Cardiac septum (tissue), 1 donor: ENCODE measurements around the gene LHFPL3. TPM values are rescaled to one million over a fixed set of nuclear protein-coding genes. Genes with fewer than 3 reads are reported as not detected.

Experiments used
- DNase-seq: peaks from one replicate; pipeline ENCODE4 v3.0.0-alpha.2; 2020; ENCODE audit warnings: low spot score
- intact Hi-C: fragments of 100-400 bp; cut with DNase I; formaldehyde crosslinking; loops from one replicate; pipeline ENCODE4 v1.14.0; 2022
- total RNA-seq: library from RNA; stranded (reverse); fragmentation: NEBNext Ultra II Directional; extraction: Animal tissue kit (Norgen Biotek cat#: 25700); gene quantifications from one replicate; pipeline ENCODE4 v1.2.1, GENCODE V29; 2021
- donor health status: DM: no; HTN: no; CAD: no.

The LHFPL3 gene
- total RNA-seq, 1 donor from 2014 or later, result not detected

DNA sequence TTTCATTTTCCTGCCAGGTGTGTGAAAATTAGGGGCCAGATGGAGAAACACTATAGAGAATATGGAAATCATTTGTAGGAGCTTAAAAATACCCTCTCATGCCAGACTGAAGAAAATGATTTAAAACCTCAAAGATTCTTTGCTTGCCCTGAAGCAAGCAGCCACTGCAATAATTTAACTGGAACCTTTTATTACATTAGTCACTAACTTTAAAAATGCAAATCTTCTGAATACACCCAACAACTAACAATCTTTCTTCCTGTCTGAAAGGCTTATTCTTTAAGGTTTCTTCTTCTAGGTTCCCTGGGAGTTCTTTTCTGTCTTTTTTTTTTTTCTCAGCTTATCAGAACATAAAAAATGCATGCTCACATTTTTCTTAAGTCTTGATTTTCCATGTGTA lies 447.1 kb downstream of the LHFPL3 start:
- no peak for DNase-seq
- intact Hi-C loops, result no loop called here

DNA sequence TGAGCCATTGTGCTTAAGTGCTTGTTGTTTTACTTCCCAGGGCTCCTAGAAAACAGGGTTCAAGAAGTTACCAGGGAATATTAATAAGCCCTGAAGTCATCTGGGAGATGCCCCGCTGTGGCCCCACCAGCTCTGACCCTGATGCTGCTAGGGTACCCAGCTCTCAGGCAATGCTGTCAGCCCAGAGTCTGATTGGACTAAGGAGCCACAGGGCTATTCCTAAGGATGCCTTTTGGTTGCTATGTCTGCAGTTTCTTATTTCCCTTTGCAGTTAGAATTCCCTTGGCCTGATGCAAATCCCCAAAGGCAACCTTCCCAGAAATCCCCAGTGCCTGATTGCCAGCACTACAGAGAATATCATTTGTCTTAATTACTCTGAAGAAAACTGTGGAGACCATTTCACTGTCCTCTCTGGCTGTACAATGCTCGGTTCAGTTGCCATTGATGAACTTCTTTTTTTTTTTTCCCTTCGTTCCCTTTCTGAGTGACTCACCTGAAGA lies 448.9 kb downstream of the LHFPL3 start:
- intact Hi-C loops, result no loop called here
- no peak for DNase-seq

DNA sequence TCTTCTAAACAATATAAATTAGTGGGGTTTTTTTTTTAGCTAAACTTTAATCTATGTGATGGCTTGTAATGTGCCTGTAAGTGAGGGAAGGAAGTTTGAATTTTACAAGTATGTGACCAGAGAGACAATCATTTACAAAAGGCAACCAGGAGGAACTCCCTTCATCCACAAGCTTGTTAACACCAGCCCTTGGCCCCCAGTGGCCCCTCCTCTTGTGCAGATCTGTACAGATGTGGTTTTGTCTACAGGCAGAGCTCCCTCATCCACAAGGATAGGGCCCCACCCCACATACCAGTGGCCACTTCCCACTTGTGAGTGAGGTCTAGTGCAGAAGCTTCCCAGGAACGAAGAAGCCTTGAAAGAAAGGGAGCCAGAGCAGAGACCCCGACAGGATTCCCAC lies 451.5 kb downstream of the LHFPL3 start:
- no peak for DNase-seq
- intact Hi-C loops, result no loop called here

DNA sequence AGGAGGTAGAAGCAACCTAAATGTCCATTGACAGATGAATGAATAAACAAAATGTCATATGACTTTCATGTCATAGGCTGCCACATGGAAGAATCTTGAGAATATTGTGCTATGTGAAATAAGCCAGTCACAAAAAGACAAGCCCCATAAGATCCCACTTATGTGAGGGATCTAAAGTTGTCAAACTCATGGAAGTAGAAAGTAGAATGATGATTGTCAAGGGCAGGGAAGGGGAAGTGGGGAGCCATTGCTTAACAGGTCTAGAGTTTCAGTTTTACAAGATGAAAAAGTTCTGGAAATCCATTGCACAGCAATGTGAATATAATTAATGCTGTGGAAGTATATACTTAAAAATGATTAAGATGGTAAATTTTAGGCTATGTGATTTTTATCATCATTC lies 456.3 kb downstream of the LHFPL3 start:
- intact Hi-C loops, result no loop called here
- no peak for DNase-seq

DNA sequence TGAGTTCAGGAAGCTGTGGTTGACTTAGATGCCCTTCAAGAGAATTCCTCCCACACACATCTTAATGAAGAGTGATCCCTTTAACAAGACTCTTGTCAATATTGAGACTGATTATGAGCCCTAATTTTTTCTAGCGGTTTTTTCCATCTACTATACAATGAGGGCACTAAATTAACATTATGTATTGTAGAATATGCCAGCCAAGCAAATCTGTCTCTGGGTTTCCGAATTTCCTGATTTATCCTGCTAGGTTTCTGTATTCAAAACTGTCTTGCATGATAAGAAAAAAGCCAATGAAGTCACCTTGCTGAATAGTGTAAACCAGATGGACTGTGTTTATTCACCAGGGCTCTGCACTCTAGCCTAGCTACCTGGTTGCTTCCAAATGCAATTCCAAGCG lies 461.4 kb downstream of the LHFPL3 start:
- intact Hi-C loops, result no loop called here
- DNase-seq, result no peak

DNA sequence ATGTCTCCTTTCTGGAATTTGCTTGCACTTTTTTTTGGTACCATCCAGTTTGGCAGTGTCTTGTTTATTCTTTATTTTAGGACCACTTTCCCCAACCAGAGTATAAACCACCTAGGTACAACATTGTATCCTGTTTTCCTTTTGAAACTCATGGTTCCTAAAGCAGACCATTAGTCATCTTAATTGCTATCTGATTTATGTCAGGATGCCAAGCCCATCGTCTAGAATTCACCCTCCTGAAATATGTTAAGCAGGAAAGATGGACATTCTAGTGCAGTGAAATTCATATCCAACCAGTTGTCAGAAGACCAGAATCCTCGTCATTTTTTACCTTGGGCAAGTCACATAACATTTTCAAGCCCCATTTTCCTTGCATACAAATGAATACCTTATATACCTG lies 462.0 kb downstream of the LHFPL3 start:
- DNase-seq, result no peak
- intact Hi-C loops, result no loop called here

DNA sequence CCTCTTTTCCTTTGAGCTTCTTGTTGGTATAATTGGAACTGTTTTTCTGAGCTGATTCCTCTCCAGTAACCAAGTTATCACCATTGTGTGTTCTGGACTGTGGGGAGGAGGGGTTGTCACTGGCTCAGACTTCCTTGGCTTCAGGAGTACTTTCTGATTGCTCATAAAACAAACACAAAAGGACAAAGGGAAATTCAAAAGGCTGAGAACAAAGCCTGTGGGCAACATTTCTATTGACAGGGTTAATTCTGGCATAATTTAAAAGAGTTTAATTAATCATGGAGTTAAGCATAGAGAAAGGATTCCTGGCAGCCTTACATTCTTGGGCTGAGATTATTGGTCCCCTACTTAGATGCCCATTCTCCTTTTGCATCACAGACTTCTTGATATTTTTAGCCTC lies 462.7 kb downstream of the LHFPL3 start:
- intact Hi-C loops, result no loop called here

DNA sequence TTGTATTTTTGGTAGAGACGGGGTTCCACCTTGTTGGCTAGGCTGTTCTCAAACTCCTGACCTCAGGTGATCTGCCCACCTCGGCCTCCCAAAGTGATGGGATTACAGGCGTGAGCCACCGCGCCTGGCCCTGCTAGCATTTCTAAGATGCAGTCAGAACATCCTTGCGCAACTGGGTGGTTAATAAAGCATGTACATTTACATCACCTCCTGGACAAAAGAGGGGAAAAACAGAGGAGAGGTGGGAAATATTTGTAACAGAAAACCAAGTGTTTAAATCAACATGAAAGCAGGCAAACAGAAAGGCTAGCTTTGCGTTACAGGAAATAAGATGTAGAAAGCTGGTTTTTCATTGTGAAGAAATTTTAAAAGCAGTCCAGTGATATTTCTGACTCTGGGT lies 464.7 kb downstream of the LHFPL3 start:
- DNase-seq, result no peak
- intact Hi-C loops, result no loop called here

More for the DNA sequence above, 462.7 kb downstream of the LHFPL3 start:
- DNase-seq, result no peak

DNA sequence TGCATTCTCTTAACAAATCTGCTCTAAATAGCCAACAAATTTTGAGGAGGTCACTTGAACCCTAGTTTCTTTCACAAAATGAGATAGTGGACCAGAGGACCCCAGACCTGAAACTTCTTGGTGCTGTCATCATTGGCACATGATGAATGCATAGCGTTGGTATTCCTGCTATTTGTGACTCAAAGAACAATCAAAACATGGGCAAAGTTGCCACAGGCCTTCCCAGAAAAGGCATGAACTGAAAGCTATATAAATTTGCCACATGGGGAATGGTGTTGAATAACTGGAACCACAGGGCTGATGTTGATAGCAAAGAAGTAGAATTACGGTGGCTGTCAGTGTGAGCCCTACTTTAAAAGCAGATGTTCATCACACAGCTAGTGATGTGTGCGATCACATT lies 465.8 kb downstream of the LHFPL3 start:
- DNase-seq, result no peak
- intact Hi-C loops, result no loop called here

DNA sequence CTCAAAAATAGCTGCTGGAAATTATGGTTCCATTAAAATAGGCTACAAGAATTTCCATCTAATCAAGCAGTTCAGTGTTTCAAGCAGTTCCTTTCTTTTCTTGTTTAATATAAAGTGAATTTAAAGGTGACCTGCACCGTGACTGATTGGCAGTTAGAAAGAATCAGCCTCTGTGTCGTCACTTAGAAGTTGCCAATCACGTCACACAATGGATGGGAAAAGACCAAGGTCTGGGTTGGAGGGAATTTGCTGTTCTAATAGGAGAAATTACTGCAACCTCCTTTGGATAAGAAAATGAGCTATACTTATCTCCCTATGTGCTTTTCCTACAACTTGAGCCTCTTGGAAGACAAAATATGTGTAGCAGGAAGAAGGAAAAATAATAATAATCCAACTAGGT lies 466.2 kb downstream of the LHFPL3 start:
- DNase-seq, result no peak
- intact Hi-C loops, result no loop called here

DNA sequence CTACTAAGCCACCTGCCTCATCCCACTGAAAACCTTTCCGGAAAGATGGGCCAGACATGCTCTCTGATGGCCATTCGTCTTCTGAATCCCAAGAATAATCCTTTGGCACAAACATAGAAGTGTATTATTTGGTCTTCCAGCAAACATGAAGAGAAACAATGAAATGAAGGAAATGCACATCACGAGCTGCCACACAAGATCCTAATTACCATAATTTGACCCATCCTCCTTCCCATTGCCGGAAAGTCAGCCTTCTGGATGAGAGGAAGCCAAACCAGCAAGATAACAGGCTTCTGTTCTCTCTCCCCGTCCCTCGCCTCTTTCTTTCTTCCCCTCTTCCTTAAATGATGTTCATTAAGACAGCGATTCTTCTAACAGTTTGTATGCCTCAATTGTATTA lies 466.7 kb downstream of the LHFPL3 start:
- DNase-seq, result no peak
- intact Hi-C loops, result no loop called here

DNA sequence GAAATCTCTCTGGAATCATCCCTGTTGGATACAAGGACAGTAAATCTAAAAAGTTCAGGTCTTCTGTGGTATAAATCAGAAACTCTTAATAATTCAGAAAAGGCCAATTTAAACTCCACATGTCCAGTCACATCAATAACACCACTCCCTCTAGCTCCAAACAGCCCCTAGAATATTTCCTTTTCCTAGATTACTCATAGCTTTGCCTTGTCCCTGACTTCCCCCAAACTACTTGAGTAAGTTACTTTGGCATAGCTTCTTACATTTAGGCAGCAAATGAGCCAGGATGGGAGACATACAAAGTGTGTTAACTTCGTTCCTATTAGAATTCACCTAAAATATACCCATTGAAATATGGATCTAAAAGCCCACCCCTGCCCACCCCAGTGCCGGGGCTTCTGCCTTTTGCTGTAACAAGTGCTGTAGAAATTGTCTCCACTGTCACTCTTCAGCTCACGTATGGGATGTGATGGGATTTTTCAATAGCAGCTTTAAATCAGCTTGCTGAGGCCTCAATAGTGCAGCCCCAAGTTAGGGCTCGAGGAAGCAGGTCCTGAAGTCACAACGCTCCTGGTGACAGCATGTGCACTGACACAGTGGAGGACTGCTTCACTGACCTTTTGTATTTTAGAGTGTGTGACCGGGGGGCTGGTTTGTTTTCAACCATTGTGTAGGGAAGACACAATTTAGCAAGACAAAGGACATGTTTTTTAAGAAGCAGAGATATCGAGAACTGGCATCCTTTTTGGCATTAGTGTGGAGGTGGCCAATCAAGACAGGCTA lies 467.4 kb downstream of the LHFPL3 start:
- intact Hi-C loops, result no loop called here
- no peak for DNase-seq

DNA sequence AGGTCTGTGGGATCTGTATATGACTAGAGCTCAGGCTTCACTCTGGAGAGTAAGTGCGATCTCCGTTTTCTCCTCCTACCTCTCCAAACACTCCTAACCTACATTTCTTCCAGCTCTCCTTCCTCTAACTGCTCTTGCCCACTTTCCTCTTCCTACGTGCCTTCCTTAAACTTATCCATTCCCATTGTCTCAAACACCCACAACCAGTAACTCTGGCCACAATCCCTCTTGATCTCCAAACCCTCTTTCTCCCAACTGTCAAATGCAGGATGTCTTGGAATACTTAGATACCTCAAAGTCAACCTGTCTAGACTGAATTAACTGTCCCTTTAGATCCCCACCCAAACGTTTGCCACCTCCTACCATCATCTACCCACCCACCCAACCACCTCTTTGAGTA lies 471.9 kb downstream of the LHFPL3 start:
- intact Hi-C loops, result no loop called here
- no peak for DNase-seq

DNA sequence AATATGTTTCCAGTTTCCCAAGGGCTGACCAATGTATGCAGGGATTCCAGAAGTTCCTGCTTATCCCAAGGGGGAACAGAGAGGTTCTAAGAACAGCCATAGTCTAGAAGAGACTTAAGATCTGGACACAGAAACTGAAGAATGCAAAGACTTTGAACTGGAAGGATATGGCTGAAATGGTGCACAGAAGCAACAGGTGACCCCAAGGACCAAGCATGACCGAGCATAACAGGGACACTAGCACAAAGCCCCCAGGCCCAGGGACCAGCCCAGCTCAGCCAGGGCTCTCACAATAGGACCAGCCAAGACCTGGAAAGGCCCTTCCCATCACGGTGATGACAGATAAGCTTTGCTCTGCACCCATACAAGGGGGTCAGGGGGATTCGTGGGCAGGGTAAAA lies 472.6 kb downstream of the LHFPL3 start:
- DNase-seq, result no peak
- intact Hi-C loops, result no loop called here

DNA sequence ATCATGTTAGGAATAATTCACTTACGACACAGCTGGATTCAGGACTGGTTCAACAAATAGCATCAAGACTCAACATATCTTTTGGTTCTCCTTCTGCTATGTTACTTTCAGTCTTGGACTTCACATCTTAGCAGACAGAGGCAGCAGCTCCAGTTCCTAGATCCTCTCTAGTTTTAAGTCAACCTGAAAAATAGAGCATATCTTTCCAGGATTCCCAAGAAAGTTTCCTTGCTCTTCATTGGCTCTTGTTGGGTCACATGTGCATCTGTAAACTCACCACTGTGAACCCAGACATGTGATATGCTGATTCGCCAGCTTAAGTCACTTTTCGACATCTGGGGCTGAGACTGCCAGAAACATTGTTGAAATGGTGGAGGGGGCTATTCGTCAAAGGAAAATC lies 475.5 kb downstream of the LHFPL3 start:
- intact Hi-C loops, result no loop called here
- DNase-seq, result no peak

DNA sequence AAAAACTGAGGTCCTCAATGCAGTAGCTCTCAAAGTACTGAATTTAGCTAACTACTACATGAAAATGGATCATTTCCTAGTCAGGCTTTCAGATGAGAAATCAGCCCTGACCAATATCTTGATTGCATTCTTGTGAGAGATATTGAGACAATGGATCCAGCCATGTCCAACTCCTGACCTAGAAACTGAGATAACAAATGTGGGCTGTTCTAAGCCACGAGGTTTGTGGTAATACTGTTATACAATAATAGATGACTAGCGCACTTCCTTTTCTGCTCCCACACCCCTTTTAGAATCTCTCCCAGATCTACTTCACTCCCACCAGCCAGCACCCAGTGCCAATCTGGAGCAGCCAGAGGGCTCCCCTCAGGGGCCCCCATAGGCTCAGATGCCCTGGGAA lies 476.3 kb downstream of the LHFPL3 start:
- no peak for DNase-seq
- intact Hi-C loops, result no loop called here

DNA sequence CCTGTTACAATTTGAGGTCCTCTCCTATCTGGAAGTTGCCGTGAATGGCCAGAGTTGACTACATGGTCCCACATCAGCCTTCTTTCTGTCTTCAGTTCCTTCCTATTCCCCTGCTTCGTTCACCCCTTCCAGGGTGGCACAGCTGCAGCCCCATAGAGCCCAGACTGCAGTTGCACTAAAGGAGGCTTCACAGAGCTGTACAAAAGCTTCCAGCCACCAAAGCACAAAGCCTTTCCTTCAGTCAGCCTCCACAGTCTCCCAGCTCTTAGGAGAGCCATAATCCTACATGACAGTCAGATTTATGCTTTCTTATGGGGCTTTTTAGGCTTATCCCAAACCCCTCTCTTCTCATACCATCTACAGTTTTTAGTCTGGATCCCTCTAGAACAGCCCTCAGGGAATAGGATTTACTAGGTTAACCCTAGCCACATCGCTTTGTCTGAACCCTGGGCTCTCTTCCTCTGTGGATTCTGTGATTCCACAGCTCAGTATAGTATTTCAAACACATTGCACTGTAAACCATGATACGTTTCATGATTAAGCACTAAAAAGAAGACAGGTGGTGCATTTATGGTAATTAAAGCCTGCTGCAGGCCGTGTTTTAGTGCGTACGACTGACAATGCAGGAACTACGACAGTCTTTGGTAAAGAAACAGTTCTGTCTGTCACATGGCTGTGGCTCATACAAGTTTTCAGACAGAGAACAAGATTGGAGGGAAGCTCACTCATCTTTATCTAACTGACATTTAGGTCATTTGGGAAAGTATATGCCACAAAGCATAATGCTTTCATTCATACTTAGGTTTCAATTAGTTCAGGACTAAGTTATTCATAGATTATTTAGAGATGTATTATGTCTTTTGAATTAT lies 477.3 kb downstream of the LHFPL3 start:
- intact Hi-C loops, result no loop called here
- no peak for DNase-seq

DNA sequence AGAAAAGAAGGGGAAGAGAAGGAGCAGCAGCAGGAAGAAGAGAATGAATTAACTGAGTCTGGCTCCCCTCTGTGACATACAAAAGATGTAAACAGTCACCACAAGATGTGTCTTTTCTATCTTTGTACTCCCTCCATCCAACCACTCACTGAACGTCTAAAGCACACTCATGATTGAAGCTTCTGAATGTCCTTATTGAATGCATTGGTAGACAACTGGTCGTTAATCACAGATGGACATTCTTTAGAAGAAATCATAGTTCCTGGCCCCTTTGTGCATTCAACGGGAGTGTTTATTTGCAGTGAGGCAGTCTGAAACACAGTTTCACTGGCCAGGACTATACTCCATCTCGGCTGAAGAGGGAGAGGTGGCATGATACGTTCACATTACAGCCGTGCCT lies 479.3 kb downstream of the LHFPL3 start:
- intact Hi-C loops, result no loop called here
- no peak for DNase-seq

DNA sequence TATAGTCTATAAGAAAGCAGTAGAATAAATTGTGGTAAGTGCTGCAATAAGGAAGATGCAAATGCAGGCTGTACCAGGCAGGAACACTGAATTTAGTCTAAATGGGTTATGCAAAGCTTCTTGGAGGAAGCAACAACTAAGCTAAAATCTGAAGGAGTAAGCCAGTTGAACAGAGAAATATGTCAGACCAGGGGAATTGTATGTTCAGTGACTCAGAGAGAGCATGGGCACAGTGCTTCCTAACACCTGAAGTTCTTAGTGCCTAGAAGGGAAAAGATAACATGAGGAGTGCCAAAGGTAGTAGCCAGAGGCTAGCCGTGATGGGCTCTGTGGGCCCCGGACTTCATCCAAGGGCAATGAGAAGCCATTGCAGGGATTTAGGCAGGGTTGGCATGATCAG lies 481.5 kb downstream of the LHFPL3 start:
- intact Hi-C loops, result no loop called here
- DNase-seq, result no peak

DNA sequence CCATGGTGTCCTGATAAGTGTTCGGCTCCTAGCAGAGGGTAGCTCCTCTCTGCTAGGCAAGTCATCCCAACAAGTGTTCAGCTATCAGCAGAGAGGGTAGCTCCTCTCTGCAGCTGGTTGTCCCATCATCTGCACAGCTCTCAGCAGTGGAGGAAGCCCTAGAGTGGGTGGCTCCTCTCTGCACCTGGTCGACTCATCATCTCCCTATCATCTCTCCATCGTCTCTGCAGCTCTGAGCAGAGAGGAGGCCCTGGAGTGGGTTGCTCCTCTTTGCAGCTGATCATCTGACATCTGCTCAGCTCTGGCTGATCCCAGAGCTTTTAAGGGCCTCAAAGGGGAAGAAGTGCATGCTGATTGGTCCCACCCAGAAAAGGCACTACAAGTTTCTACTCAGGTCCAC lies 485.7 kb downstream of the LHFPL3 start:
- intact Hi-C loops, result no loop called here
- no peak for DNase-seq
